Activated CD4-positive, alpha-beta T cell treated with anti-CD3 and anti-CD28 coated beads, Interleukin-2, amount 50 U/mL, for 24 hours (primary cell): ENCODE measurements around the gene GPR42.

Experiments
- DNase-seq, 2 donors: peaks; one replicate each; pipeline ENCODE4 v3.0.0-alpha.2; 2020; ENCODE audit warnings: low read depth in 1 of 2, low spot score in 1 of 2

GPR42 gene, protein sequence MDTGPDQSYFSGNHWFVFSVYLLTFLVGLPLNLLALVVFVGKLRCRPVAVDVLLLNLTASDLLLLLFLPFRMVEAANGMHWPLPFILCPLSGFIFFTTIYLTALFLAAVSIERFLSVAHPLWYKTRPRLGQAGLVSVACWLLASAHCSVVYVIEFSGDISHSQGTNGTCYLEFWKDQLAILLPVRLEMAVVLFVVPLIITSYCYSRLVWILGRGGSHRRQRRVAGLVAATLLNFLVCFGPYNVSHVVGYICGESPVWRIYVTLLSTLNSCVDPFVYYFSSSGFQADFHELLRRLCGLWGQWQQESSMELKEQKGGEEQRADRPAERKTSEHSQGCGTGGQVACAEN

DNA sequence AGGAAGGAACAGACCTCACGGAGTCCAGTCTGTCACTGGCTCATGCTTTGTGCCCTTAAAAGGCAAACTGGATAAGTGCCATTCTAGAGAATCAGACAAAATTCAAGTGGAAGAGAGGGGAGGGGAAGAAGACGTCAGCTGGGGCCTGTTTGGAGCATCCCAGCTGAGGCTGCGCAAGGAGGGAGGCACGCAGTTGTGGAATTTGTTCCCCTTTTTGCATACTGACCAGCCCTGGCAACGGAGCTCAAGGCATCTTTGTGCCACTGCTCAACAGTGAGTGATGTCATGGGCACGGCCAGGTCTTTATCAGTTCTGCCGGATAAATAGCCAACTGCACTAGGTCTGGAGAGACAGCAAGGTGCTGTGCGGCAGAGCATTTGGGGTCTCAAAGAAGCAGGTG is at the start of gene GPR42:
Gene GPR42, plus strand, starts transcription at position 347 of the 400 bp plus-strand sequence. CDS start 292 bp downstream, outside the sequence.
- no peak for DNase-seq

DNA sequence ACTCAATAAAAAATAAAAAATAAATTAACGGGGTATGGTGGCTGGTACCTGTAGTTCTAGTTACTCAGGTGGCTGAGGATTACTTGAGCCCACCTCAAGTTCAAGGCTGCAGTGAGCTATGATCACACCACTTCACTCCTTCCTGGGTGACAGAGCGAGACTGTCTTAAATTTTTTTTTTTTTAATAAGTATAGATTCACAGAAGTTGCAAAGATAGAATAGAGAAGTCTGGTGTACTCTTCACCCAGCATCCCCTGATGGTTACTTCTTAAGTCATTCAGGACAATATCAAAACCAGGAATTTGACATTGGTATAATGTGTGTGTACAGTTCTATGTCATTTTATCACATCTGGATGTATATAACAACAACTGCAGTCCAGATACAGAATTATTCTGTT is 49.6 kb upstream of the GPR42 start:
- no peak for DNase-seq

DNA sequence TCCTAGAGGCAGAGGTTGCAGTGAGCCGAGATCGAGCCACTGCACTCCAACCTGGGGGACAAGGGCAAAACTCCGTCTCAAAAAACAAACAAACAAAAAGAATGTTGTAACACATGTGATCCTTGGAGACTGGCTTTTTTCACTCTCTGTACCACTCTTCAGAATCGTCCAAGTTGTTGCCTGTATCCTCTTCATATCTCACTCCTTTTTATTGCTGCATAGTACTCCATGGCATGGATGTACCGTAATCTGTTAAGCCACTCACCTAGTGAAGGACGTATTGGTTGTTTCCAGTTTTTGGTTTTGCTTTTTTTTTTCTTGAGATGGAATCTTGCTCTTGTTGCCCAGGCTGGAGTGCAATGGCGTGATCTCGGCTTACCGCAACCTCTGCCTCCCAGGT is 48.9 kb upstream of the GPR42 start:
- DNase-seq = no peak

DNA sequence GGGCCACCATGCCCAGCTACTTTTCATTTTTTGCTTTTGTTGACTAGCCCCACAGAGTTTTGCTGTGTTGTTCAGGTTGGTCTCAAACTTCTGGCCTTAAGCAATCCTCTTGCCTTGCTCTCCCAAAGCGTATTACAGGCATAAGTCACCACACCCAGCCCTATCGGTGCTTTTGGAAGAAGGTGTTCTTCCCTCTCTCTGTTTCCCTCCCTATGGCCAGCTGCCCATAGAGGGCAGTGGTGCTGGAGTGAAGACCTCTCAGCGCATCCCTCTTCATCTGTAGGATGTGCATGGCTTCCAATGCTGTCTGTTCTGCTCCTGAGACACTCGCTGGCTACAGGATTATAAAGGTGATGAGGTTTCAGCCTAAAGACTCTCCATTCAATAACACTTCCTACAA is 43.2 kb upstream of the GPR42 start:
- no peak for DNase-seq

DNA sequence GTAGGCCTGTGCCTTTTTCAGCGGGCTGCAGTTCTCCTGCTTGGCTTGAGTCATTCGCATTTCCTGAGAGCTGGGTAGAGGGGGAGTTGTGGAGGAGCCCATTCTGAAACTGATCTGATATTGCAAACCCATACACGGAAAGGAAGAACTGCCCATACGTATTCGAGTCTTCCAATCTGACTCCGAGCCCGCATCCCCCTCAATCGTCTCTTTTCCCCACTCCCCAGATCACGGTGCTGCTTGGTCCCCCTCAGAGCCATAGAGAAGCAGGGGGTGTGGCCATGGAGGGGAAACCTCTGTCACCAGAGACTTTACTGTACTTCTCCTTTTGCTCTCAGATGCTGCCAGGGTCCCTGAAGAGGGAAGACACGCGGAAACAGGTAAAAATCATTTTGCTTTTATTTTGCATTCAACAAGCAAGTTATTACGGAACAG is 42.0 kb upstream of the GPR42 start, which contains the start of gene CD22:
Gene CD22, plus strand, starts transcription at position 337 of the 435 bp plus-strand sequence. CDS start 2,854 bp downstream, outside the sequence.
- no peak for DNase-seq

DNA sequence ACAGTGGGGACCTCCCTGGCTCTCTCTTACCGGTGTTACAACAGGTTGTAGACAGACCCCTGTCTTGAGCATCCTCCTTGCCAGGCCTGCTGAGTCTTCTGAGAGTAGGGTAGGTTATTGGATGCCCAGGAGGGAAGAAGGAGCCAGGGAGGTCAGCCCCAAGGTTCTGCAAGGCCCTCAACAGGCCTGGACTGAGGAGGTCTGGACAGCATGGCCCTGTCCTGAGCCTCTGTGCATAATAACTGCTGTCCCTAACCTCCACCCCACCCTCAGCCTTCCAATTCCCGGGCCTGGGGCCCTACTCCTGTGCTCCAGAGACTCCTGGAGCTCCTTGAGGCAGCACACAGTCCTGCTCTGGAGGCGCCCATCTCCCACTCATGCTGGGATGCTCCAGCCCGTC is 41.5 kb upstream of the GPR42 start:
- no peak for DNase-seq

DNA sequence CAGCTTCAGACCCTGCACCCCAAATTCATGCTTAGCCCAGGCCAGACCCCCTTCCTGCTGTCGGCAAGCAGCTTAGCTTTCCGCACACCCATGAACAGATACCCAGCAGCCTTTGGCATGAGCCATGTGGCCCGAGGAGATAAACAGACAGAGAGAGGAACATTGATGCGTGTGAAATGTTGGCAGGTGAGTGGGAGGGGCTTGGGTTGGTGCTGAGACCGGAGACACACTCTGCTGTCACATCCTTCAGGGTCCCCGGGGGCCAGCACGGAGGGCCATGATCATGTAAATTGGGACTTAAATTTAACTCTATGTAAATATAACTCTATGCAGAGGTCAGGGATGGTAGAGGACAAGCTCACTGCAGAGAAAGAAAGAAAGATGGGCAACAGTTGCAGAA is 40.4 kb upstream of the GPR42 start:
- no peak for DNase-seq

DNA sequence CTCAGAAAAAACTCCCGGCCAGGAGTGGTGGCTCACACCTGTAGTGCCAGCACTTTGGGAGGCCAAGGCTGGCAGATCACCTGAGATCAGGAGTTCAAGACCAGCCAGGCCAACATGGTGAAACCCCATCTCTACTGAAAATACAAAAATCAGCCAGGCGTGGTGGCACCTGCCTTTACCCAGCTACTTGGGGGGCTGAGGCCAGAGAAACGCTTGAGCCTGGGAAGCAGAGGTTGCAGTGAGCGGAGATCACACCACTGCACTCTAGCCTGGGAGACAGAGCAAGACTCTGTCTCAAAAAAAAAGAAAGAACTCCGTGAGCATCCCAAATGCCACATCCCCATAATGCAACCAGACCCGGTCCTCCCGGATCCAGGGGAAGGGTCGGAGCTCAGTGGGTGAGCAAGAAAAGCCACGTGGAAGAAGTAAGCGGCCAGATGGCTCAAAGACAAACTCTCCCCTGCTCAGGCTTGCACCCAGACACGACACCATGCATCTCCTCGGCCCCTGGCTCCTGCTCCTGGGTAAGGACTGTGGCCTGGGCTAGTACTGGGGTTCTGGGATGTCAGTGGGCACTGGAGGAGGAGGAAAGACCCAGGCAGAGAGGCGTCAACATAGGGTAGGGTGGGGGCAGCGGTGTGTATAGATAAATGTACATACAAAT is 39.2 kb upstream of the GPR42 start:
- DNase-seq = no peak

DNA sequence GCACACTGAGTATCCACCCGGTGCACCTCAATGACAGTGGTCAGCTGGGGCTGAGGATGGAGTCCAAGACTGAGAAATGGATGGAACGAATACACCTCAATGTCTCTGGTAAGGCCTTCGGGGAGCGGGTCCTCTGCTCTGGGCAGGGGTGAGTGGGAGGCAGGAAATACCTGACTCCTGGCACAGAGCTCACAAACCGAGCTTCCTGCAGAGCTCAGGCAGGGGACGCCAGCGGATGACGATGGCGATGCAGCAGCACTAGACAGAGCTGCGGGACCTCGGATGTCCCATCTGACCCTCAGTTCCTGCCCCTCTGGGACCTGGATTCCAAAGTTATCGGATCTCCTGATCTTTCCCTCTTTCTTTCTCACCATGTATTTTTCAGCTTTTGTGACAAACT is 38.1 kb upstream of the GPR42 start:
- DNase-seq = no peak

DNA sequence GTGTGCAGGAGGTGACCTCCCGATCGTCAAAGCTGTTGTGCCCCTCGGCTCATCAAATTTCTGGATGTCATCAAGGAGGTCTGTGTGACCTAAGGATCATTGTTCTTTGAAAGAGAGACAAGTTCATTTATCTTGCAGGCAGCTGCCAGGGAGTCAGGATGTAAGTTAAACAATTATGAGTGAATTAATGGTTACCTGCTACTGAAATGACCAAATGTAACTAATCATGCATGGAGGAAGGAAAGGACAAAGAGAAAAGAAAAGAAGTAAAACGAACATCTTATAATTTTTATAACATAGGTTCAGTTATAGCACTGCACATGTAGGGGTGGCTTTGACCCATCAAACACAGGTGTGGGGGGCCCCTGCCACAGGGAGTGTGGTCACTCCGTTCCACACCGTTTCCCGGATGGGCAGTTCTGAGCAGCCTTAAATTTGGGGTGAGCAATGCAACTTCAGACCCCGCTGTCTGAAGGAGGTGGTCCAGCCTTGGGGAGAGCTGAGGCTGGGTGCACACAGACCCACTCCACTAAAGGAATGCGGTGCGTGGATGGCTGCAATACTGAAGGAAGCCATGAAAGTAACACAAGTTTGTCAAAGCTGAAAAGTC is 36.6 kb upstream of the GPR42 start:
- DNase-seq = no peak

DNA sequence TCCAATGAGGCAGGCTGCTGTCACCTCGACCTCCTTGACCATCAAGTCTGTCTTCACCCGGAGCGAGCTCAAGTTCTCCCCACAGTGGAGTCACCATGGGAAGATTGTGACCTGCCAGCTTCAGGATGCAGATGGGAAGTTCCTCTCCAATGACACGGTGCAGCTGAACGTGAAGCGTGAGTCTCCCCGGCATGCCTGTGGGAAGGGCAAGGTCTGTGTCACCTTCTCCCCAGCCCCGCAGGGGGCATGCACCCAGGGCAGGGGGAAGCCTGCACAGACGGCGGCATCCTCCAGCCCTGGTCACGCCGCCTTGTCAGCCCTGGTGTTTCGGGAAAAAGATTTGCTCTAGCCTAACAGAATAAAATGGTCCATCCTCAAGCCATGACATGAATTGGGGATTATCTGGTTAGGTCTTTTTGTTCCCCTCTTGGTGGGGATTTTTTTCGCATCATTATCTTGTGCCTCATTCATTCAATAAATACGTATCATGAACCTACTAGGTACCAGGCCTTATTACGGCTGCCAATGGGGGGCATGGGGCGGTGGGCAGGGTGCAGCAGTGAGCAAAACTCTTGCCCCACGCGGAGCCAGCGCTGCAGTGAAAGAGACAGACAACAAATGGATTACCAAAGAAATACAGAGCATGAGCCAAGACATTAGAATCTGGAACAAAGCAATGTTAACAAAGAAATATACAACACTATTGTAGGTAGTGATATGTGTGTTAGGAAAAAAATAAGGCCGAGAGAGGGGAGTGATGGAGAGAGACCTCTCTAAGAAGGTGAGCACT is 34.5 kb upstream of the GPR42 start:
- DNase-seq = no peak

DNA sequence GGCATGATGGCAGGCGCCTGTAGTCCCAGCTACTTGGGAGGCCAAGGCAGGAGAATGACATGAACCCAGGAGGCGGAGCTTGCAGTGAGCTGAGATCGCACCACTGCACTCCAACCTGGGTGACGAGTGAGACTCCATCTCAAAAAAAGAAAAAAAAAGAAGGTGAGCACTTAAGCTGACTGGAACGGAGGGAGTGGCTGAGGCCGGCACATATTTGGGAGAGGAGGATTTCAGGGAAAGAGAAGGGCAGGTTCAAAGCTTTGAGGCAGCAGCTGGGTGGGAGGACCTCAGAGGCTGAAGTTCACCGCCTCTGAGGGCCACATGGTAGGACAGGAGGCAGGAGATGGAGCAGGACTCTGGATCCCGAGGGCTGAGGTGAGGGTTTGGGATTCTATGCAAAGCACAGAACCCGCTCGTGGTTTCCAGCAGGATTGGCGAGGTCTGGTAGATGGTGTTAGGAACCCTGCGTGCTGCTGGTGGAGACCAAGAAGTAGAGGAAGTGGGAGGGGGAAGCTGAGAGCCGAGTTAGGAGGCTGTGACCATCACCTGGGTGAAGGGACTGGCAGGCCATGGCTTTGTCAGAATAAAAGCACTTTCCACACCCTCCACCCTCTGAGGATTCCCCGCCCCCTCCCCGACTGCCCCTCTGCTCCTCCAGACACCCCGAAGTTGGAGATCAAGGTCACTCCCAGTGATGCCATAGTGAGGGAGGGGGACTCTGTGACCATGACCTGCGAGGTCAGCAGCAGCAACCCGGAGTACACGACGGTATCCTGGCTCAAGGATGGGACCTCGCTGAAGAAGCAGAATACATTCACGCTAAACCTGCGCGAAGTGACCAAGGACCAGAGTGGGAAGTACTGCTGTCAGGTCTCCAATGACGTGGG is 33.5 kb upstream of the GPR42 start:
- no peak for DNase-seq

DNA sequence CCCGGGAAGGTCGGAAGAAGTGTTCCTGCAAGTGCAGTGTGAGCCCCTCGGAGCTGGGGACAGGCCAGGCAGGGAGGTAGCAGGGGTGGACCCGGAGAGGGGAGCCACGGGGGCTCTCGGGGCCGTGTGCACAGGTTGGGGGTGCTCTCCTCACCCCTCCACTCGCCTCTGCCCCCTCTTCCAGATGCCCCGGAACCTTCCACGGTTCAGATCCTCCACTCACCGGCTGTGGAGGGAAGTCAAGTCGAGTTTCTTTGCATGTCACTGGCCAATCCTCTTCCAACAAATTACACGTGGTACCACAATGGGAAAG is 32.9 kb upstream of the GPR42 start:
- no peak for DNase-seq

DNA sequence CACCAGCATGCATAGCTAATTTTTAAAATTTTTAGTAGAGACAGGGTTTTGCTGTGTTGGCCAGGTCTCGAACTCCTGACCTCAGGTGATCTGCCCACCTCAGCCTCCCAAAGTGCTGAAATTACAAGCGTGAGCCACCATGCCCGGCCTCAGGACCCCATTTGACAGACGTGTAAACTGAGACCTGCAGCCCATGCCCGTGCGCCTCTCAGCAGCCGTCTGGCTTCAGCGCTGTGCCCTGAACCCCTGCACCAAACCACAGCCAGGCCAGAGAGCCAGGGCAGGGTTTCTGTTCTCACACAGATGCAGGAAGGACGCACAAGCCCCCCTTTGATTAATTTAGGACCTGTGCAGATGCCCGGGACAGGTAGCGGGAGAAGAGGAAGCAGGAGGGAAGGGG is 30.4 kb upstream of the GPR42 start:
- DNase-seq = no peak

DNA sequence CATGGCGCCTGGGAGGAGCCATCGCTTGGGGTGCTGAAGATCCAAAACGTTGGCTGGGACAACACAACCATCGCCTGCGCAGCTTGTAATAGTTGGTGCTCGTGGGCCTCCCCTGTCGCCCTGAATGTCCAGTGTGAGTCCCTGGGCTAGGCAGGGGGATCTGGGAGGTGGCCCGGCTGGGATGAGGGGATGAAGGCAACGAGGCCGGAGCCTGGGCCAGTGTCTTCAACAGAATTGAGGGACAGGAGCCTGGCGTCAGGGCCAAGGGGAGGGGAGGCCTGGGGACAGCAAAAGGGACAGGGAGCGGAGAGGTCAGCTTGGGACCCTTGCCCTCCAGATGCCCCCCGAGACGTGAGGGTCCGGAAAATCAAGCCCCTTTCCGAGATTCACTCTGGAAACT is 29.9 kb upstream of the GPR42 start:
- DNase-seq = no peak

DNA sequence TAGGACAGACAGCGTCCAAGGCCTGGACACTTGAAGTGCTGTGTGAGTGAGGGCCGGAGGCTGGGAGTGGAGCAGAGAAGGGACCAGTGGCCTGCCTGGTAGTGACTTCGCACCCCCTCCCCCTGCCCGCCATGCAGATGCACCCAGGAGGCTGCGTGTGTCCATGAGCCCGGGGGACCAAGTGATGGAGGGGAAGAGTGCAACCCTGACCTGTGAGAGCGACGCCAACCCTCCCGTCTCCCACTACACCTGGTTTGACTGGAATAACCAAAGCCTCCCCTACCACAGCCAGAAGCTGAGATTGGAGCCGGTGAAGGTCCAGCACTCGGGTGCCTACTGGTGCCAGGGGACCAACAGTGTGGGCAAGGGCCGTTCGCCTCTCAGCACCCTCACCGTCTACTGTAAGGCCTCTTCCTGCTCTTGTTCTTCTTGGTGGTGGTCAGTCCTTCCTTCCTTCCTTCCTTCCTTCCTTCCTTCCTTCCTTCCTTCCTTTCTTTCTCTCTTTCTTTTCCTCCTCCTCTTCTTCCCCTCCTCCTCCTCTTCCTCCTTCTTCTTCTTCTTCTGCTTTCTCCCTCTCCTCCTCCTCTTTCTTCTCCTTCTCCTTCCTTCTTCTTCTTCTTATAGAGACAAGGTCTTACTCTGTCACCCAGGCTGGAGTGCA is 29.2 kb upstream of the GPR42 start:
- no peak for DNase-seq

DNA sequence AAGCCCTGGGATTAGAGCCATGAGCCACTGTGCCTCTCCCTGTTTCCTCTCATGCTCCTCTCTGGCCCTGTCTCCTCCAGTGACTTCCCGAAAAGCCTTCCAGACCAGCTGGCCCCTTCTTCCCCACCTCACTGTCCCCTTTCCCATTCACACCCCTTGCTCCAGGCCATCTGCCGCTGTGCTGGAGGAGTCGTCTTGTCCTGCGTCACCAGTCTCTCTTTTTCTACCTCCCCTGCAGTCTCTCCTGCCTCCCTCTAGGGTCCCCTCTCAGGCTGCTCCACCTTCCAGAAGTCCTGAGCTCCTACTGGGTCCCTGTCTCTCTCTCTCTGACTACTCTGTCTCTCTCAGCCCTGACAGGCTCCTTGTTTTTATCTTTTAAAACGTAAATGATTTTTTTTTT is 28.4 kb upstream of the GPR42 start:
- DNase-seq = no peak

DNA sequence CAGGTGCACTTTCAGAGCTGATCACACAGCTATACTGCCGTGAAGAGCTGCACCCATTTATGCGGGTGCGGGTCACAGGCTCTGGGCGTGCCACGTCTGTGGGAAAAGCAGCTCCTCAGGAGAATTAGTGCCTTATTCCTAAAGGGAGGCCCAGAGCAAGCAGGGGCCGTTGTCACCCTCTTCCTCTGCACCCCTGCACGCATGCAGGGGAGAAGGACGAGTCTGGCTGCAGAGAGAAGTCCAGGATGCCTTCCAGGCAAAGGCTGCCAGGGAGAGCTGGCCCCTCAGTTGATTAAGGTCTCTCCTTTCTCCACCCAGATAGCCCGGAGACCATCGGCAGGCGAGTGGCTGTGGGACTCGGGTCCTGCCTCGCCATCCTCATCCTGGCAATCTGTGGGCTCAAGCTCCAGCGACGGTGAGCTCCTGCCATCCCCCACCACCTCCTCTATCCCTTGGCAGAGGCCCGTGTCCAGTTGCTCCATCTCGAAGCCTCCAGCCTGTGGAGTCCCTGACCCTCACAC is 26.3 kb upstream of the GPR42 start:
- no peak for DNase-seq

DNA sequence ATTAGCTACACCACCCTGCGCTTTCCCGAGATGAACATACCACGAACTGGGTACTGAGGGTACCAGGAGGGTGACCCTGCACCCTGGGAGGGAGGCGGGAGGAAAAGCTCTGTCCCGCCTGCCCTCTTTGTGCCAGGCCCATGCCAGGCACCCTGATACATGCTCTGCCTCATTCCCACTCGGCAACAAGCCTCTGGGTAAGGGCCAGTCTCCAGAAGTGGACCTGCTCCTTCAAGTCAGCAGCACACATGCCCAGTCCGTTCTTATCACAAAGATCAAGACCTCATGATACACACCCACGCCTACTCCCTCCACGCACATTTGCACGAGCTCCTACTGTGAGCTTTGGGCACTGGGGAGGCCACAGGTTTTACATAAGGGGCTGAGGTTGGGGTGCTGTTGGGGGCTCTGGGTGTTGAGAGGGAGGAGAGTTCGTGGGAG is 25.2 kb upstream of the GPR42 start:
- DNase-seq = no peak
